H1 (cell line): ENCODE results near the gene IL24. TPM values are rescaled to one million over a fixed set of nuclear protein-coding genes. Genes with fewer than 3 reads are reported as not detected.

ENCODE experiments used
- BRCA1 ChIP-seq: IDR thresholded peaks from 2 replicates; pipeline ENCODE4 v1.6.1; 2012; ENCODE audit warnings: low read depth, low read length, improper control_type of control experiment
- CBX8 ChIP-seq: fragments of 300-800, 300-1000 bp; sonication (generic); IDR thresholded peaks from 2 replicates; pipeline ENCODE4 v1.7.1; 2016; ENCODE audit warnings: low read depth, low read length, borderline replicate concordance
- CHD7 ChIP-seq: fragments of 300-600 bp; sonication (generic); IDR thresholded peaks from 2 replicates; pipeline ENCODE4 v1.7.1; 2012; ENCODE audit warnings: low read length, moderate library complexity, mild to moderate bottlenecking, inconsistent platforms; ENCODE audit not compliant: insufficient replicate concordance
- E2F6 ChIP-seq: IDR thresholded peaks from 2 replicates; pipeline ENCODE4 v1.6.1; 2012; ENCODE audit warnings: inconsistent platforms
- GTF2F1 ChIP-seq: IDR thresholded peaks from 2 replicates; pipeline ENCODE4 v1.6.1; 2012; ENCODE audit warnings: low read depth, low read length, improper control_type of control experiment, borderline replicate concordance
- MAX ChIP-seq: IDR thresholded peaks from 2 replicates; pipeline ENCODE4 v1.6.1; 2012; ENCODE audit warnings: inconsistent platforms
- POLR2A ChIP-seq, 2 experiments: IDR thresholded peaks; 1 replicate in 1 of 2; 2 replicates in 1 of 2; pipeline ENCODE4 v1.6.1; 2011; ENCODE audit warnings: low read depth in 2 of 2, low read length in 2 of 2, mild to moderate bottlenecking in 2 of 2; ENCODE audit errors: control extremely low read depth in 1 of 2
- POU5F1 ChIP-seq: IDR thresholded peaks from 2 replicates; pipeline ENCODE4 v1.6.1; 2011; ENCODE audit warnings: low read depth, mild to moderate bottlenecking, low read length, moderate library complexity
- RXRA ChIP-seq: IDR thresholded peaks from 2 replicates; pipeline ENCODE4 v1.6.1; 2011; ENCODE audit warnings: low read depth, mild to moderate bottlenecking, low read length, moderate library complexity; ENCODE audit not compliant: insufficient read depth
- TCF12 ChIP-seq: IDR thresholded peaks from 2 replicates; pipeline ENCODE4 v1.6.1; 2011; ENCODE audit warnings: low read depth, mild to moderate bottlenecking, low read length
- YY1 ChIP-seq: IDR thresholded peaks from 2 replicates; pipeline ENCODE4 v1.6.1; 2011; ENCODE audit warnings: low read depth, mild to moderate bottlenecking, low read length
- ZNF274 ChIP-seq: IDR thresholded peaks from 2 replicates; pipeline ENCODE4 v1.7.0; 2012; ENCODE audit warnings: low read length, borderline replicate concordance; ENCODE audit errors: extremely low read depth
- polyA plus RNA-seq, 7 experiments: library from polyadenylated mRNA; depleted of rRNA in 3 of 7; stranded (reverse) in 5 of 7; unstranded in 2 of 7; fragments of >200 nt in 5 of 7; fragments of 200-250 nt in 2 of 7; gene quantifications; 1 replicate in 5 of 7; 2 replicates in 1 of 7; 4 replicates in 1 of 7; pipeline versions ENCODE4 v1.2.1 to v1.2.3, GENCODE V29; 2011 to 2013; ENCODE audit warnings: missing spikeins in 2 of 7, mixed read lengths in 2 of 7
- total RNA-seq: library from RNA; stranded (reverse); fragmentation: NEBNext Ultra II Directional; extraction: Animal tissue kit (Norgen Biotek cat#: 25700); gene quantifications from 2 replicates; pipeline ENCODE4 v1.2.1, GENCODE V29; 2021

The IL24 gene
- total and polyA plus RNA-seq, 2 of the 8 experiments (the other 6 are each of a cell fraction or from before 2014, with no cell fraction given): not detected

- no peak for TF ChIP-seq CHD7
- no peak for TF ChIP-seq POLR2A (IDR thresholded peaks at IDR 0.05; ENCODE audit: control extremely low read depth in 1 of 2, low read depth in 2 of 2, low read length in 2 of 2)
- TF ChIP-seq YY1: no peak
- TF ChIP-seq CBX8: no peak
- TF ChIP-seq ZNF274: no peak
- no peak for TF ChIP-seq BRCA1
- no peak for TF ChIP-seq GTF2F1
- TF ChIP-seq MAX: no peak
- no peak for TF ChIP-seq POU5F1
- no peak for TF ChIP-seq RXRA
- no peak for TF ChIP-seq E2F6
- TF ChIP-seq TCF12: no peak
Observed at GRCh38 chr1:206921772-206922265, 24.6 kb downstream of the IL24 start, which contains the start of gene FCMR (continued).
